PFSK-1 (cell line): ENCODE results near the gene APBB2.

Source experiments
- POLR2AphosphoS5 ChIP-seq: IDR thresholded peaks from 2 replicates; pipeline ENCODE4 v1.6.1; 2012; ENCODE audit warnings: low read depth, mild to moderate bottlenecking, control low read depth, low read length, moderate library complexity
- SIN3A ChIP-seq: IDR thresholded peaks from 2 replicates; pipeline ENCODE4 v1.6.1; 2012; ENCODE audit warnings: mild to moderate bottlenecking, low read length, moderate library complexity, borderline replicate concordance; ENCODE audit not compliant: insufficient read depth
- TAF1 ChIP-seq: IDR thresholded peaks from 2 replicates; pipeline ENCODE4 v1.6.1; 2012; ENCODE audit warnings: low read length, control low read depth, borderline replicate concordance; ENCODE audit not compliant: insufficient read depth

GRCh38 chr4:41202820-41203568 lies 11.3 kb downstream of the APBB2 start:
- TF ChIP-seq TAF1 (no peak), SIN3A (no peak), POLR2AphosphoS5 (no peak)
